GM12878 (cell line): ENCODE results near the gene BMP2. TPM values are rescaled to one million over a fixed set of nuclear protein-coding genes. Genes with fewer than 3 reads are reported as not detected.

Experiments used
- ATAC-seq: fragments of 200-7000 bp; cut with Tn5 transposase; 3 replicates; pipeline ENCODE4 v1.9.1; 2020; ENCODE audit warnings: mild to moderate bottlenecking, moderate library complexity
- BruUV-seq: library from RNA; stranded (reverse); fragments of 400-500 nt; replicated peaks from 2 replicates; lab custom pipeline; 2021; lab: Mats Ljungman, UMichigan
- CTCF ChIA-PET: fragments of 300-600 bp; sonication (Branson Sonifier 250); formaldehyde crosslinking; extraction: SDS; loops from one replicate; lab custom pipeline; 2021; ENCODE audit warnings: inconsistent platforms; lab: Yijun Ruan, JAX
- POLR2A ChIA-PET: fragments of 350-600 bp; formaldehyde crosslinking; extraction: SDS; loops from one replicate; lab custom pipeline; 2021; ENCODE audit warnings: inconsistent platforms; lab: Charles Lee
- RAD21 ChIA-PET: fragments of 300-600 bp; sonication (Branson Sonifier 250); formaldehyde crosslinking; loops from one replicate; lab custom pipeline; 2023; ENCODE audit warnings: antibody characterized with exemption; ENCODE audit not compliant: unreplicated experiment; lab: Charles Lee
- SMC1A ChIA-PET: fragments of 300-600 bp; sonication (Branson Sonifier 250); formaldehyde crosslinking; loops from one replicate; lab custom pipeline; 2023; ENCODE audit not compliant: unreplicated experiment, uncharacterized antibody; lab: Charles Lee
- DNase-seq: peaks from one replicate; pipeline ENCODE4 v3.0.0-alpha.2; 2011; ENCODE audit warnings: low read depth, low spot score
- FAIRE-seq: peaks from 3 replicates; lab custom pipeline; 2011; peaks lifted over from hg19 to GRCh38; lab: Jason Lieb, UNC
- H2AFZ ChIP-seq: 2 replicates; pipeline ENCODE4 v1.6.0; 2011; ENCODE audit warnings: low read depth, low read length, control low read depth; ENCODE audit not compliant: control insufficient read depth
- H3K27ac ChIP-seq: 2 replicates; pipeline ENCODE4 v1.5.1; 2011; ENCODE audit warnings: control low read depth; ENCODE audit not compliant: control insufficient read depth, insufficient read depth
- H3K27me3 ChIP-seq, 2 experiments: replicated peaks in 1 of 2; 2 replicates each; pipeline versions ENCODE4 v1.6.0 to v1.6.1; 2011; ENCODE audit warnings: low read length in 1 of 2; ENCODE audit not compliant: control insufficient read depth in 2 of 2, insufficient read depth in 2 of 2
- H3K36me3 ChIP-seq, 2 experiments: 2 replicates each; pipeline ENCODE4 v1.5.1; 2011; ENCODE audit warnings: low read length in 1 of 2; ENCODE audit not compliant: control insufficient read depth in 2 of 2, insufficient read depth in 2 of 2
- H3K4me1 ChIP-seq: 2 replicates; pipeline ENCODE4 v1.6.1; 2011; ENCODE audit warnings: mild to moderate bottlenecking, low read length, moderate library complexity, mixed read lengths; ENCODE audit not compliant: control insufficient read depth, insufficient read depth
- H3K4me2 ChIP-seq: 2 replicates; pipeline ENCODE4 v1.6.0; 2011; ENCODE audit warnings: control low read depth; ENCODE audit not compliant: control insufficient read depth, insufficient read depth
- H3K4me3 ChIP-seq: fragments of 200-600 bp; sonication (generic); 2 replicates; pipeline ENCODE4 v1.5.1; 2016
- H3K79me2 ChIP-seq: 2 replicates; pipeline ENCODE4 v1.6.0; 2011; ENCODE audit warnings: low read length; ENCODE audit not compliant: control insufficient read depth, insufficient read depth
- H3K9ac ChIP-seq: 2 replicates; pipeline ENCODE4 v1.8.0; 2011; ENCODE audit warnings: low read length, control low read depth, mixed read lengths; ENCODE audit not compliant: control insufficient read depth, insufficient read depth
- H3K9me3 ChIP-seq: replicated peaks from 3 replicates; pipeline ENCODE4 v1.5.1; 2011; ENCODE audit warnings: mild to moderate bottlenecking, low read length; ENCODE audit not compliant: control insufficient read depth, insufficient read depth
- H4K20me1 ChIP-seq: 2 replicates; pipeline ENCODE4 v1.6.0; 2011; ENCODE audit not compliant: control insufficient read depth, insufficient read depth
- ATF7 ChIP-seq: fragments of 450-650 bp; IDR thresholded peaks from 2 replicates; pipeline ENCODE4 v1.6.1; 2016; ENCODE audit warnings: low read depth, mild to moderate bottlenecking
- CBX3 ChIP-seq: fragments of 200-600 bp; sonication (generic); IDR thresholded peaks from 2 replicates; pipeline ENCODE4 v1.6.1; 2016; ENCODE audit warnings: low read depth, borderline replicate concordance
- CREB1 ChIP-seq: IDR thresholded peaks from 2 replicates; pipeline ENCODE4 v1.6.1; 2012; ENCODE audit warnings: low read depth, mild to moderate bottlenecking, inconsistent platforms
- EED ChIP-seq: sonication (generic); IDR thresholded peaks from 2 replicates; pipeline ENCODE4 v1.6.1; 2016; ENCODE audit warnings: antibody characterized with exemption, low read depth
- EP300 ChIP-seq, 2 experiments: fragments of 150-350 bp in 1 of 2; IDR thresholded peaks; 2 replicates each; pipeline ENCODE4 v1.6.1; 2011 to 2012; ENCODE audit warnings: low read depth in 2 of 2, low read length in 2 of 2, borderline replicate concordance in 1 of 2, improper control_type of control experiment in 1 of 2, inconsistent platforms in 1 of 2; ENCODE audit not compliant: control insufficient read depth in 1 of 2
- NR2F1 ChIP-seq: fragments of 450-650 bp; conservative IDR thresholded peaks from 2 replicates; pipeline ENCODE4 v1.6.1; 2017; ENCODE audit warnings: mild to moderate bottlenecking
- STAT3 ChIP-seq: IDR thresholded peaks from 2 replicates; pipeline ENCODE4 v1.6.1; 2011; ENCODE audit warnings: low read depth, low read length, improper control_type of control experiment
- TCF12 ChIP-seq: IDR thresholded peaks from 2 replicates; pipeline ENCODE4 v1.6.1; 2011; ENCODE audit warnings: low read depth, mild to moderate bottlenecking, low read length
- TCF7 ChIP-seq: IDR thresholded peaks from 2 replicates; pipeline ENCODE4 v1.6.1; 2014; ENCODE audit warnings: antibody characterized with exemption, borderline replicate concordance
- YBX1 ChIP-seq: fragments of 450-650 bp; IDR thresholded peaks from 2 replicates; pipeline ENCODE4 v1.6.1; 2016; ENCODE audit warnings: antibody characterized with exemption
- WGBS: methylation state at CpG from one replicate; pipeline ENCODE4 v1.1.6; 2016; ENCODE audit warnings: low lambda C conversion rate; ENCODE audit not compliant: insufficient replicate concordance, insufficient coverage; ENCODE audit errors: missing lambda C conversion rate; 5-methylcytosine and 5-hydroxymethylcytosine counted together
- in situ Hi-C: fragments of 300-500 bp; cut with MboI; formaldehyde crosslinking; loops from 9 replicates; pipeline ENCODE4 v1.14.3; 2018; ENCODE audit warnings: mixed read lengths
- intact Hi-C: fragments of 100-400 bp; cut with micrococcal nuclease; formaldehyde crosslinking; loops from one replicate; pipeline ENCODE4 v1.14.2; 2022; ENCODE audit not compliant: unreplicated experiment
- polyA plus RNA-seq, 11 experiments: library from polyadenylated mRNA; depleted of rRNA in 4 of 11; unstranded in 6 of 11; stranded (reverse) in 5 of 11; fragments of >200 nt; fragmentation: Nextera tagmentation in 4 of 11; fragmentation: Illumina TruSeq in 1 of 11; extraction: Ambion mirVana in 4 of 11; extraction: Trizol in 1 of 11; gene quantifications; 1 replicate in 1 of 11; 2 replicates in 10 of 11; pipeline versions ENCODE4 v1.2.1 to v1.2.3, GENCODE V29; 2011 to 2016; ENCODE audit warnings: inconsistent platforms in 2 of 11, missing spikeins in 2 of 11, low read depth in 1 of 11
- total RNA-seq, 4 experiments: library from RNA; depleted of rRNA in 3 of 4; stranded (reverse); fragments of >200 nt in 3 of 4; fragmentation: Illumina TruSeq in 1 of 4; extraction: Trizol in 1 of 4; gene quantifications; 2 replicates each; pipeline versions ENCODE4 v1.2.1 to v1.2.3, GENCODE V29; 2013 to 2021
- TF ChIP-seq, protein P1 (sequence below): fragments of 450-650 bp; conservative IDR thresholded peaks from 2 replicates; pipeline ENCODE4 v1.6.1; 2017; ENCODE audit warnings: mild to moderate bottlenecking, moderate library complexity
- TF ChIP-seq, protein P2 (sequence below): IDR thresholded peaks from 2 replicates; pipeline ENCODE4 v1.6.1; 2011; ENCODE audit warnings: borderline replicate concordance, low read depth, mild to moderate bottlenecking, moderate library complexity, mixed read lengths, low read length; ENCODE audit not compliant: insufficient read depth; ENCODE audit errors: extremely low read length
- TF ChIP-seq, protein P3 (sequence below), 3 experiments: IDR thresholded peaks in 2 of 3; conservative IDR thresholded peaks in 1 of 3; 2 replicates each; pipeline ENCODE4 v1.5.1; 2011; ENCODE audit warnings: low read depth in 3 of 3, low read length in 3 of 3, mild to moderate bottlenecking in 3 of 3, control low read depth in 2 of 3, moderate library complexity in 2 of 3, inconsistent platforms in 1 of 3, mixed read lengths in 1 of 3; ENCODE audit not compliant: control insufficient read depth in 2 of 3, insufficient read depth in 1 of 3; ENCODE audit errors: extremely low read depth in 1 of 3

The BMP2 gene
- total and polyA plus RNA-seq, 10 of the 15 experiments (the other 5 are each of a cell fraction or from before 2014, with no cell fraction given): 0.35 to 3.2 (median 0.71) TPM

DNA sequence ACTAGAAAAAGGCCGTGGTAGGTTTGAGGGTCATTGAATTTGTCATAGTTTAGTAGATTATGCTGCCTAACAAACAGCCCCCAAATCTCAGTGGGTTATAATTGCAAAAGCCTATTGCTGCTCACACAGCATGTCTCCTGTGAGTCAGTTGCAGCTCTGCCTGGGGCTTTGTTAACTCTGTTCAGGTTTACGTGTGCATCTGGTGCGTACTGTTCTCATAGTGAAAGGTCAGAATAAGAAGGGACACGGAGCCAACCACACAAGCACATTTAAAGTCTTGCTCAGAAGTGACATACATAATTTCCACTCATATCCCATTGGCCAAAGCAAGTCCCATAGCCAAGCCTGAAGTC is 48.1 kb upstream of the BMP2 start (continued):
- TF ChIP-seq EED: no peak
- TF ChIP-seq, protein P1, sequence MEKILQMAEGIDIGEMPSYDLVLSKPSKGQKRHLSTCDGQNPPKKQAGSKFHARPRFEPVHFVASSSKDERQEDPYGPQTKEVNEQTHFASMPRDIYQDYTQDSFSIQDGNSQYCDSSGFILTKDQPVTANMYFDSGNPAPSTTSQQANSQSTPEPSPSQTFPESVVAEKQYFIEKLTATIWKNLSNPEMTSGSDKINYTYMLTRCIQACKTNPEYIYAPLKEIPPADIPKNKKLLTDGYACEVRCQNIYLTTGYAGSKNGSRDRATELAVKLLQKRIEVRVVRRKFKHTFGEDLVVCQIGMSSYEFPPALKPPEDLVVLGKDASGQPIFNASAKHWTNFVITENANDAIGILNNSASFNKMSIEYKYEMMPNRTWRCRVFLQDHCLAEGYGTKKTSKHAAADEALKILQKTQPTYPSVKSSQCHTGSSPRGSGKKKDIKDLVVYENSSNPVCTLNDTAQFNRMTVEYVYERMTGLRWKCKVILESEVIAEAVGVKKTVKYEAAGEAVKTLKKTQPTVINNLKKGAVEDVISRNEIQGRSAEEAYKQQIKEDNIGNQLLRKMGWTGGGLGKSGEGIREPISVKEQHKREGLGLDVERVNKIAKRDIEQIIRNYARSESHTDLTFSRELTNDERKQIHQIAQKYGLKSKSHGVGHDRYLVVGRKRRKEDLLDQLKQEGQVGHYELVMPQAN: no peak
- no peak for TF ChIP-seq TCF12
- TF ChIP-seq TCF7: no peak
- TF ChIP-seq, all 136 proteins: peak for 0

DNA sequence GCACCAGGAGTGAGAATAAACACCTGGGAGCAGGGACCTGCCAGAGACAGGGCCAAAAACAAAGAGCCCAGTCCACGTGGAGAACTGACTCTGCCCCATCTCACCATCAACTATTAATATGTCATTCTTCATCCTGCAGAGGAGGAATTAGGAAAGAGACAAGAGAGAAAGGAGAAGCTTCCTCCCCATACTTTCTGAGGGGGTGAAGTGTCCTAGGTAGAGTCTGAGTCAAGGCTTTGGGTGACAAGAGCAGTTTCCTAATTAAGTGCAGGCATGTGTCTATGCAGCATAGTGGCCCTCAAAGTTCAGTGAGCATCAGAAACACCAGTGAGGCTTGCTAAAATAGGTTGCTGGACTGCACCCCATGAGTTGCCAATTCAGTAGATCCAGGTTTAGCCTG is 40.7 kb upstream of the BMP2 start:
- Histone ChIP-seq H3K36me3 (no peaks in the 10 kb centered on the region), H4K20me1 (no peaks in the 10 kb centered on the region), H2AFZ (no peak overlapping the region), H3K27me3 (no peaks in the 10 kb centered on the region), H3K4me2 (no peak overlapping the region), H3K4me3 (no peak overlapping the region), H3K4me1 (no peaks in the 10 kb centered on the region), H3K9me3 (no peaks in the 10 kb centered on the region), H3K9ac (no peak overlapping the region), H3K79me2 (no peaks in the 10 kb centered on the region), H3K27ac (no peak overlapping the region)
- 0% methylated on average over 1 of the region's 1 CpG for WGBS
- TF ChIP-seq, protein P2, sequence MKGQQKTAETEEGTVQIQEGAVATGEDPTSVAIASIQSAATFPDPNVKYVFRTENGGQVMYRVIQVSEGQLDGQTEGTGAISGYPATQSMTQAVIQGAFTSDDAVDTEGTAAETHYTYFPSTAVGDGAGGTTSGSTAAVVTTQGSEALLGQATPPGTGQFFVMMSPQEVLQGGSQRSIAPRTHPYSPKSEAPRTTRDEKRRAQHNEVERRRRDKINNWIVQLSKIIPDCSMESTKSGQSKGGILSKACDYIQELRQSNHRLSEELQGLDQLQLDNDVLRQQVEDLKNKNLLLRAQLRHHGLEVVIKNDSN: no peak
- TF ChIP-seq CREB1 (no peak), EP300 (IDR thresholded peaks at IDR 0.05; ENCODE audit: borderline replicate concordance in 1 of 2, control insufficient read depth in 1 of 2, low read depth in 2 of 2, low read length in 2 of 2) (no peak), CBX3 (no peak), YBX1 (no peak), STAT3 (no peak), ATF7 (no peak), NR2F1 (no peak)
- TF ChIP-seq, protein P3, sequence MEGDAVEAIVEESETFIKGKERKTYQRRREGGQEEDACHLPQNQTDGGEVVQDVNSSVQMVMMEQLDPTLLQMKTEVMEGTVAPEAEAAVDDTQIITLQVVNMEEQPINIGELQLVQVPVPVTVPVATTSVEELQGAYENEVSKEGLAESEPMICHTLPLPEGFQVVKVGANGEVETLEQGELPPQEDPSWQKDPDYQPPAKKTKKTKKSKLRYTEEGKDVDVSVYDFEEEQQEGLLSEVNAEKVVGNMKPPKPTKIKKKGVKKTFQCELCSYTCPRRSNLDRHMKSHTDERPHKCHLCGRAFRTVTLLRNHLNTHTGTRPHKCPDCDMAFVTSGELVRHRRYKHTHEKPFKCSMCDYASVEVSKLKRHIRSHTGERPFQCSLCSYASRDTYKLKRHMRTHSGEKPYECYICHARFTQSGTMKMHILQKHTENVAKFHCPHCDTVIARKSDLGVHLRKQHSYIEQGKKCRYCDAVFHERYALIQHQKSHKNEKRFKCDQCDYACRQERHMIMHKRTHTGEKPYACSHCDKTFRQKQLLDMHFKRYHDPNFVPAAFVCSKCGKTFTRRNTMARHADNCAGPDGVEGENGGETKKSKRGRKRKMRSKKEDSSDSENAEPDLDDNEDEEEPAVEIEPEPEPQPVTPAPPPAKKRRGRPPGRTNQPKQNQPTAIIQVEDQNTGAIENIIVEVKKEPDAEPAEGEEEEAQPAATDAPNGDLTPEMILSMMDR (IDR thresholded peaks at IDR 0.05 in 2 of 3, conservative IDR thresholded peaks at IDR 0.05 in 1 of 3; ENCODE audit: control insufficient read depth in 2 of 3, extremely low read depth in 1 of 3, insufficient read depth in 1 of 3, low read depth in 3 of 3, low read length in 3 of 3): no peak
- intact Hi-C loops: no loop called here
- FAIRE-seq (peak; percentile 13), ATAC-seq (no peak), DNase-seq (no peak)
- SMC1A ChIA-PET: interaction anchor here (1.2 kb wide), 1 partner anchor 11 kb away, joined by 3 read pairs; no protein-coding TSS in a partner anchor
- RAD21 ChIA-PET: no interaction called here
- CTCF ChIA-PET: interaction anchor here (0.7 to 1.6 kb wide), 4 partner anchors 8 to 31 kb away, joined by 3 to 5 read pairs (median 3); no protein-coding TSS in a partner anchor
- BruUV-seq: no TSS peak
- in situ Hi-C loops: no loop called here
- POLR2A ChIA-PET: interaction anchor here (0.7 kb wide), 1 partner anchor 44 kb away, joined by 3 read pairs; no protein-coding TSS in a partner anchor
